Mucosa of gallbladder (tissue), 1 donor: ENCODE results near the gene LIN7B. TPM values are rescaled to one million over a fixed set of nuclear protein-coding genes. Genes with fewer than 3 reads are reported as not detected.
"Not testable (repeated sequence)": the region's sequence is repeated elsewhere in the genome, so short reads cannot be mapped to it uniquely, and the experiment has no call there.

Experiments
- DNase-seq: peaks from one replicate; pipeline ENCODE4 v3.0.0-alpha.2; 2020; ENCODE audit warnings: low spot score
- total RNA-seq: library from RNA; stranded (reverse); gene quantifications from one replicate; pipeline ENCODE4 v1.2.1, GENCODE V29; 2021
- donor health status: DM: no; HTN: no; CAD: no.

LIN7B gene
- total RNA-seq, 1 donor from 2014 or later: 6.8 TPM

- peak; percentile 95 for DNase-seq
Measured at GRCh38 chr19:49118565-49119410, 4.6 kb downstream of the LIN7B start, which contains the start of gene C19orf73. TSS of gene C19orf73 (minus strand) at chr19:49119143. CDS start at chr19:49119022, 121 bp downstream.

GRCh38 chr19:49119411-49120324, 5.5 kb downstream of the LIN7B start, which contains the start of gene PPFIA3:
TSS of gene PPFIA3 (plus strand) at chr19:49119544. CDS start at chr19:49127874, 8,330 bp downstream.
- peak; percentile 63 for DNase-seq

GRCh38 chr19:49120325-49120683, 6.1 kb downstream of the LIN7B start:
- DNase-seq: no peak

GRCh38 chr19:49120868-49121267, 6.7 kb downstream of the LIN7B start:
- no peak for DNase-seq

GRCh38 chr19:49121841-49122240, 7.7 kb downstream of the LIN7B start:
- not testable (repeated sequence) for DNase-seq

- DNase-seq: not testable (repeated sequence)
Measured at GRCh38 chr19:49123285-49123684, 9.1 kb downstream of the LIN7B start.

- DNase-seq: no peak
Measured at GRCh38 chr19:49125025-49125731, 11.0 kb downstream of the LIN7B start.

GRCh38 chr19:49126575-49126974, 12.4 kb downstream of the LIN7B start:
- DNase-seq: no peak

GRCh38 chr19:49127225-49127624, 13.1 kb downstream of the LIN7B start:
- not testable (repeated sequence) for DNase-seq

GRCh38 chr19:49127674-49128544, 13.7 kb downstream of the LIN7B start:
- peak; percentile 96 for DNase-seq

GRCh38 chr19:49128545-49129237, 14.5 kb downstream of the LIN7B start:
- DNase-seq: no peak

GRCh38 chr19:49129238-49129583, 15.0 kb downstream of the LIN7B start:
- no peak for DNase-seq

GRCh38 chr19:49130325-49130724, 16.2 kb downstream of the LIN7B start:
- DNase-seq: no peak

- DNase-seq: no peak
Measured at GRCh38 chr19:49132974-49133609, 18.9 kb downstream of the LIN7B start.

- DNase-seq: peak; percentile 80
Measured at GRCh38 chr19:49133621-49134454, 19.7 kb downstream of the LIN7B start.

GRCh38 chr19:49135686-49136085, 21.5 kb downstream of the LIN7B start:
- DNase-seq: no peak

- DNase-seq: no peak
Measured at GRCh38 chr19:49136771-49137171, 22.6 kb downstream of the LIN7B start.

GRCh38 chr19:49140951-49141350, 26.8 kb downstream of the LIN7B start:
- no peak for DNase-seq

GRCh38 chr19:49141352-49141751, 27.2 kb downstream of the LIN7B start:
- no peak for DNase-seq
